Measurements from ENCODE around the gene CD47.

Gene CD47

DNA sequence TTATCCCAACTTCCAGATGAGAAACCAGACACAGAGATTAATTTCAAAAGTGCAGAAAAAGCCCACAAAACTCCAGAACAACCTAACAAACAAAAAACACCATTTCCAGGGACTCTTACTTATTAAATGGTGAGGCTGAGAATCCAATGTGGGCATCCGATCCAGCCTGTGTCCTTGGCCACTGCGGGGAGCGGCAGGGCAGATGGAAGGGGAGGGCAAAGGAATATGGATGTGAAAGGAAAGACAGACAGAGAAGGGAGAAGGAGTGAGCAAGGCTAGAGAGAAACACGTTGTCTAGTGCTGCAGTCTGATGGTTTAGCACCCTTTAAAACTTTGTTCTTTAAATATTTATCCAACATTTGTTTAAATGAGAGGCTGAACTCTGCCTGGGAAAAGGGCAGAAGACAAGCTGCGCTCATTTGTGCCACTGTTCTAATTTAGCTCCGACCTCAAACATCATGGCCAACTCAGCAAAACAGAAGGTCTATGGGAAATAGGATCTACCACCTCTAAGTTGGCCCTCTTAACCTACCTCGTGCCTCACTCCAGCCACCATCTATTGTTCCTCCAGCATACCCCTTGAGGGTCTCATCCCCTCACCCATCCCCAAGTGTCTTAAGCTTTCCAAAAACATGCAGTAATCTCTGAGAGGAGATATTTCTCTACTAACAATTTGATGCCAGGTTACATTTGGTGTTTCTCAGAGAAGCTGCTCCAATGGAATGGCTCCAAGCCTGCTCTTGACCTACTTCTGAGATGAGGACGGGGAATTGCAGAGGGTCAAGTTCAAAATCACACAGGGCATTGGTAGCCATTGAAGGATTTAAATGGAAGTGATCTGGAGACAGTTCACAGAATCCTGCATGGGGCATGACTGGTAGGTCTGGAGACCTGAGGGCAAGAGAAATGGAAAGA lies 77.4 kb downstream of the CD47 start:
- DNase-seq (ENCODE audit: low spot score): no peak

DNA sequence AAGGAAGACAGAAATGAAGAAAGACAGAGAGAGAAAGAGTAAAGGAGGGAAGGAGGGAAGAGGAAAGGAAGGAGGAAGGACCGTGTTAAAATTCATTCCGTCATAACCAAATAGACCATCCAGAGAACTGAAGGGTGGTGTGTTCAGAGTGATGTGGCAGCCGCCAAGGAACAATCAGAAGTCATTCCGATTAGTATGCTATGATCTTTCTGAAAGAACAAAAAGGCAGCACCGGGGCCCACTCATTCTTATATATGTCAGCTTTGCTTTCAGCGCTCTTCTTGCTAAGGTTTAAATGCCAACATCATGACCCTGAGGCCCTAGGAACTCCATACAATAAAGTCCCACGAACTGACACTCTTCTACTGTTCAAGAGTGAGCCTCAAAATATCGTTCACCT lies 78.5 kb downstream of the CD47 start:
- no peak for DNase-seq (ENCODE audit: low spot score)

DNA sequence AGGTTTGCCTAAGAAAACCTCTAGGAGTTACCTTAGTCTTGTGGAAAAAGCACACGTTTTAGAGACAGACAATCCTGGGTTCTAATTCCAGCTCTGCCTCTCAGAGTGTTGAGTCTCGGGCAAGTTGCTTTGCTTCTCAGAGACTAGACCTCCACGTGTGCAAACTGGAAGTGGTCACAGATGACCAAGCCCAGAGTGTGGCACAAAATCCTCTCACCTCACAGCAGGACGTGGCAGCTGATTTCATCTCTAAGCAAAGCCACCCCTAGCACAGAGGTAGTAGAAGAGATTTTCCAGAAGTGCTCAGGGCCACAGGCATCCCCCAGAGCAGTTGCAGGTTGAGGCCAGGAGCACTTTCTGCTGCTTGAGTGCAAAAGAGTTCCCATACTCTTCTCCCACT lies 79.2 kb downstream of the CD47 start:
- no peak for DNase-seq (ENCODE audit: low spot score)

DNA sequence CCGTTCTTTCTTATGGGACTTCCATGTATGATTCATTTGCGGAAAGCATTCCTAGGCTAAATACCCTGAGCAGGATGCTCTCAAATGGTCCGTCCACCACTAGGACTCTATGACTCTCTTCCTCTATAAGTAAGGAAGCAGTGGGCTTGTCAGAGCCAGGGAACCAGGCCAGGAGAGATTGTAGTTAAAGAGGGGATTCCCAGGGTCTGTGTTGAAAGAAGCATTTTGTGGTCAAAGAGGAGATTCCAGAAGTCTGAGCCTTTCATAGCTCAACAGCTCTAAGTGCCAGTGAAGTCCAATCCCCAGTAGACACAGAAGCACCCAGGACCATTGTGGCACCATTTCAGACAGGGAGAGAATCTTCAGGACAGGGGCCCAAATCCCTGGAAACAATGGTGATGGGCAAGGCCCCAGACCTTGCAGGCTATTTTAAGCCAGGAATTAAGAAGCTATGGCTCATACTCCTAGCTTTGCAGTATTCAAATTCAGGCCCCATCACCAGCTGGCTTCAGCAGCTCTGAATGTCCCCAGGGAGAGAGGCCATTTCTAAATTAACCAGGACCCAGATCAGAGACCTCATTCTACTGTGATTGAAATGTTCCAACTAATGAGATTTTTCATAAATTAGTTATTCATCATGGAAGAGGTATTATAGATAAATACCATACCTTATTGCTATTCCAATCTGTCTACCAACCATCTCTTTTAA lies 81.7 kb downstream of the CD47 start:
- peak; percentile 48 for DNase-seq (ENCODE audit: low spot score)

DNA sequence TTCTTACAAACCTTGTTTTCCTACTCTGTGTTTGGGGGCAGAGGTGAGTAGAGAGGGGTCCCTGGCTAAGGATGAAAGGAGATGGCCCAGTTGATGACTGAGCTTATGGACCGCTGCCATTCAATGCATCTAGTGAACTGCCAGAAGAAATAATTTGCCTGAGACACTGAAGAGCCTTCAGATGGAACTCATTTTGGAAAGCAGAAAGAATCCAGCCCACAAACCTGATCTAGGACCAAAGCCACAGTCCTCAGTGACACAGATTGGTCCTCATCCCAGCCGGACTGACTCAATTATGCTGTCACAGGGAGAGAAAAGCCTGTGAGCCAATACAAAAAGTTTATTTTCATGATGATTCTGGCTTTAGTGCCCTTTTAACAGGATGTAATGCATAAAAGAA lies 82.7 kb downstream of the CD47 start:
- peak; percentile 69 for DNase-seq (ENCODE audit: low spot score)

DNA sequence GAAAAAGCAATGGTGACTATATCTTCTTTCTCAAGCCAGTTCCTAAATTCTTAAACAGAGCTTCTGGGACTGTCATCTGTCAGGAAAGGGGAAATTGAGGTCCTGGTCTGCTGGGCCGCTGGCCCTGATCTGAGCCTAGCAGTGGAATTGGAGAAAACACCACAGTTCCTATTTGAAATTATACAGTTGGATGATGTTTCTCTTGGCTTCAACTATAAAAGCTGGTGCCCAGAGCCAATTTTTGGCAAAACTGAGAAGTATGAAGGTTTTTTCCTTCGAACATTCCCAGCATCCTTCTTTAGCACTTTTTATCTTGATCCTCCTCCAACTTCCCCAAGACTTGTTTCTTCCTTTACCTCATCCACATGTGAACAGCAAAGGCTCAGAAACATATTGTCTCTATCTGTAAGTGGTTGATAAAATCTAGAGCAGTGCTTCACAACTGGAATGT lies 83.9 kb downstream of the CD47 start:
- DNase-seq (ENCODE audit: low spot score): no peak

DNA sequence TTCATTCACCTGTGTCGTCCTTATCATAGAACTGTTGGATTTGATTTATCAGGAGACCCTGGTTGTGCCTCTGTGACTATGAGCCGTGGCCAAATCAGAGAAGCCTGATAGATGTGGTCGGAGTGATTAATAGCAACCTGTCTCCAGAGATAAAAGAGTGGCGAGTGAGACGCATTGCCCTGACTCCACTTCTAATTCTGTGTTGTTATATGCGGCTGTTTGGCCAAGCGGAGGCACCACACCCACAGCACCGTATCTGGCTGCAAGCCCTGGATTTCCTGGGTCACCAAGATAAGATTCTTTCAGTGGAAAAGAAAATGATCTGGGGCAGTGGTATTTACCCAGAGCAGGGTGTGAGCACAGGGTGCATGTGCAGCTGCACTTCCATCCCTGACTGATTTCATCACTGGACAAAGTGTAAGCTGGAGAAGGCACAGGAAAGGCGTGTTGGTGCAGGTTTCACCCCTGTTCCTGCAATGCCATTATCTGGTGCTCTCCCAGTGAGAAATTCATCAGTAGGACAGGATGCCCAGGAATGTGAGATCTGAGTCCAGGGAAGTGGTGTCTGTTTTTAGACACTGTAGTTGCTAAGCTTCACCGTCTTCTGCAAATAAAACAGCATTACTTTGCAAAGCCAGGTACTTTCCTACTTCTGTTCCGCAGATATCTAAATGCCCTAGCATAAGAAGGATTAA lies 84.6 kb downstream of the CD47 start:
- peak; percentile 27 for DNase-seq (ENCODE audit: low spot score)

DNA sequence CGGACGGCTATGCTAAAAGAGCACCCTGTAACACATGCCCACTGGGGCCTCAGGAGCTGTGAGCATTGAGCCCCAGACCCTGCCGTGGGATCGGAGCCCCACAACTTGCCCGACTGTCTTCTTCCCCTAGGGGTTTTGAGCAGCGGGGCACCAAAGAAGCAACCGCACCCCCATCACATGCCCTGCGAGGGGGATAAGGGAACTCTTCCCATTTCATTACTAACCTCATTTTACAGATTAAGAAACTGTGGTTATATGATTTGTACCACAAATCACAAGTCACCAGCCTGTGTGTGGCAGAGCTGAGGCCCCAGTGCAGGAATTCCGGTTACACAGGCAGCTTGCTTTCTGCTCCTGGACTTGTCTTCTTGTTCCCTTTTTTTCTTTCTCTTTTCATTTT lies 86.2 kb downstream of the CD47 start:
- no peak for DNase-seq (ENCODE audit: low spot score)

DNA sequence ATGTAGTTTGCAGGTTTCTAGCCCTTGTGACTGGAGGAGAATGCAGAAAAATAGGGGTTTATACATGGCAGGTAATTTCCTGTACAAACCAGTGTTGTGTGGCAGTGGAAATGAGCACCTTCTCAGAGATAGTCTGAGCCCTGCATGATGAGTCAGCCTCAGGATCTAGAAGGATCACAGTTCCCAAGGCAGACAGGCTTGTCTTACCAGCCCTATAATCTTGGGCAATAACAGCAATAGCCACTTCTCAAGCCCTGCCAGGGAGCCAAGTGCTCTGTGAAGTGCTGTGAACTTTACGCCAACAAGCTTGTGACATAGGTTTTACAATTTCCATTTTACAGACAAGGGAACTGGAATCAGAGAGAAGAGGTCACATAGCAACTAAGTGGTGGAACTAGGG lies 89.4 kb downstream of the CD47 start:
- DNase-seq (ENCODE audit: low spot score): peak; percentile 30

DNA sequence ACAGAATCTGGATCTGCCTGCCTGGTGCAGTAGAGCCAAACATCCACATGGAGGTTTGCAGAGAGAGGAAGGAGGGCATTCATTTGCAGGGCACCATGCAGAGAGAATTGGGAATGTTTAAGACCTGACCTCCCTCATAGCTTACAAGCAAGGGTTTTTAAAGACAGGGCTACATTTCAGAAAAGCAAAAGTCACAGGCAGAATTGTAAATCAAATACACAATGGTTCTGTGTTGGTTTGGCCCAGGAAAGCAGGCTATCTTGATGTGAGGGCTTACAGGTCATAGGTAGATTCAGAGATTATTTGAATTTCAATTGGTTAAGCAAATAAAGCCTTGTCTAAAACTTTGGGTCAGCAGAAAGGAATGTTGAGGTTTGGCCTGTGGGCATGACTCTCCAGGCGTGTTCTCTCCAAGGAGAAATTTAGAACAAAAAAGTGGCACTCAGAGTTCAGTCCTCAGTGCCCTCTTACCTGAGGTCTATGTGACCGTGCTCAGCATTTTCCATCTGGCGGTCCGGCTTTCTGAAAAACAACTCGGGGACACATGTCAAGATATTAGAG lies 91.5 kb downstream of the CD47 start:
- peak; percentile 38 for DNase-seq (ENCODE audit: low spot score)

DNA sequence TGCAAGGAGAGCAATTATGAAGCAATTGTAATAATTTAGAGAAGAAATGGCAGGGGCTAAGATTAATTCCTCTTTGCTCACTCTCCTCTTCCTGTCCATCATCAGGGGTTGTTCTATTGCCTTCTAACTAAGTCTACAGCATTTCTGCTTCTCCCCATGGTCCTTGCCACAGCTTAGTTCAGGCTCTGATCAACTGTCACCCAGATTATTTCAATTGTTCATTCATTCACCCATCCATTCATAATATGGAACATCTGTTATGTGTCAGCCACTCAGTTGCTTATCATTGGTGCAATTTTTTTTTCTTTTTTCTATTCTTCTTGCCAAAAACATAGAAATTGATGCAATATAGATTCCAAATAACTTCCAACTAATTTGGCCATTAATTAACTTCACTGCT lies 93.2 kb downstream of the CD47 start:
- no peak for DNase-seq (ENCODE audit: low spot score)

DNA sequence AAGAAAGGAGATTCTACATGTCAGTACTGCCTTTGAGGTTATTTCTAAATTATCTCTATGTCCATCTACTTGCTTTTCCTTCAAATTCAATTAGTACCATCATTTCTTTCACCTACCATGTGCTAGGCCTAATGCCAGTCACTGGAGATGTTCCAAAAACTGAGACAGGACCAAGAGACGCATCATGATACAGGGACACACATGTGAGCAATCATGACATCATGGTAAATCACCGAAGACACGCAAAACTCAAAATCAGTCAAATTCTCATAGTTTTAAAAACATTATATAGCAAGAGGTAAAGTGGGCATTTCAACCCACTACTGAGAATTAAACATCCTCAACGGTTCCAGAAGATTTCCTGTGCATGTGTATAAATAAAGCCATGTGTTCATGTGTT lies 95.0 kb downstream of the CD47 start:
- DNase-seq (ENCODE audit: low spot score): no peak

DNA sequence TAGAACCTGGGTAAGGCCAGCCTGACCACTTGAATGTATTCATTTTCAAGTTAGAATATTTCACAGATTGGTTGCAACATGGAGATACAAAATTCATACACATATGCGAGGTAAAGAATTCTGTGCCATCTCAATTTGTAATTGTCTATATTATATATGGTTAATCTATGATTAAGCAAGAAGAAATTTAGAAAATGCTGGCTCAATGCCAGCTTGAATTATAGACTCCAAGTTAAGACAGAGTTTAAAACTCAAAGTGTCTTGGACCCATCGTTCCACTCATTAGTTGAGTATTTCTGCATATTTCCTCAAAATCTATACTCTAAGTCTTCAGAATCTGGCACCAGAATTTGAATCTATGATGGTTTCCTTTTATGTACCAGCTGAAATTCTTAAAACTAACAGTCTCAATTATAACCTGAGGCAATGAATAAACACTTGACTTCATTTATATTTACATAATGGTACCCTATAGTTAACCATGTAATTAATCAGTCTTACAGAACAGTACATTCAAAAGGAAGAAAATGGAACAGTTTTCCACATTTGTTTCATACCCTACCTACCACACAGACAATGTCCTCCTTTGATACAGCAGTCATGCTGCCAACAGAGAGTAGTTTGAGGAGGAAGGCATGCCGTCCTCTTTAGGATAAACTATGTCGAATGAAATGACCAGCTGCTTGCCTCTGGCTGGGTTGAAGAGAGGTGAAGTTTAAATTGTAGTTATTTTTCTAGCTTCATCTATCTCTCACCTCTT lies 95.7 kb downstream of the CD47 start:
- DNase-seq (ENCODE audit: low spot score): no peak

DNA sequence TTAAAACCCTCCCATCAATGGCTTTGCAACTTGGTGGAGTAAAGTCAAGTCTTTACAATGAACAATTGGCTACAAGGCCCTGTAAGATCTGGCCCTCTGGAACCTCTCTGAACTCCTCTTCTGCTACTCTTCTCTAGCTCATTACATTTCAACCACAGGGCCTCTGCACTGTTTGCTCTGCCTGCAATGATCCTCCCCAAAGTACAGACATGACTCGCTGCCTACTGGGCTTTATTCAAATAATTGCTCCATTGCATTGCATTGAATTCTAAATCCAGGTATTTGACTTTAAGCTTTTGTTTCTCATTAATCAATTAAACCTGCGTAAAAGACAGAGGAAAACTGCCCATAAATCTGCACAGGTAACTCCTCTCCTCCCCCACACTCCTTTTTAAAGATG lies 96.7 kb downstream of the CD47 start:
- DNase-seq (ENCODE audit: low spot score): no peak

DNA sequence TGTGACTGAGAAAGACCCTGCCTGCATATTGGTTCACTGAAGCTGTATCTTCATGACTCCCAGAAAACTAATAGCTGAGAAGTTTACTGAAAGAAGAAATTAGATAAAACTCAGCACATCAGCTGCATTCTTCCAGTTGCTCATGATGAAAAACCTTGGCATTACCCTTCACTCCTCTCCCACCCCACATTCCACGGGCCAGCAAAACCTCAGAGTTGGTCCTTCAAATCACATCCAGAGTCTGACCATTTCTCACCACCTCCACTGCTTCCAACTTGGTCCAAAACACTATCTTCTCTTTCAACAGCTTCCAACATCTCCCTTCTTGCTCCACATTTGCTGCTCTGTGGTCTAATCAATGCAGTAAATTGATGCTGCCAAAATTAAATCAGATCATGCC lies 97.1 kb downstream of the CD47 start:
- peak; percentile 78 for DNase-seq (ENCODE audit: low spot score)
